SK-N-SH (cell line): ENCODE measurements around the gene GNS. TPM values are rescaled to one million over a fixed set of nuclear protein-coding genes. Genes with fewer than 3 reads are reported as not detected.

Source experiments
- CTCF ChIA-PET: fragments of 300-600, 350-600 bp; formaldehyde crosslinking; extraction: SDS; loops from one replicate; lab custom pipeline; 2021; lab: Yijun Ruan, JAX
- POLR2A ChIA-PET: fragments of 350-600 bp; sonication (Branson Sonifier 250); formaldehyde crosslinking; extraction: SDS; loops from one replicate; lab custom pipeline; 2020; ENCODE audit warnings: antibody characterized with exemption, inconsistent platforms; lab: Yijun Ruan, JAX
- DNase-seq: peaks from one replicate; pipeline ENCODE4 v3.0.0; 2012
- H2AFZ ChIP-seq: fragments of 200-600 bp; sonication (generic); 2 replicates; pipeline ENCODE4 v1.8.1; 2016; ENCODE audit warnings: antibody characterized with exemption, mild to moderate bottlenecking, low read depth
- H3F3A ChIP-seq: fragments of 200-600 bp; sonication (generic); replicated peaks from 2 replicates; pipeline ENCODE3; 2016; ENCODE audit warnings: antibody characterized with exemption, mild to moderate bottlenecking; ENCODE audit not compliant: insufficient read depth
- H3K27ac ChIP-seq, 2 experiments: fragments of 200-500 bp in 1 of 2; fragments of 200-600 bp in 1 of 2; sonication (Bioruptor generic) in 1 of 2; sonication (generic), shearing (Covaris generic) in 1 of 2; 2 replicates each; pipeline versions ENCODE4 v1.5.1 to v1.6.1; 2014 to 2016; ENCODE audit warnings: low read depth in 2 of 2, inconsistent platforms in 1 of 2, low read length in 1 of 2, mild to moderate bottlenecking in 1 of 2, mixed read lengths in 1 of 2
- H3K27me3 ChIP-seq: fragments of 200-600 bp; sonication (generic), shearing (Covaris generic); 2 replicates; pipeline ENCODE4 v1.6.1; 2016; ENCODE audit warnings: mixed run types; ENCODE audit not compliant: insufficient read depth
- H3K36me3 ChIP-seq, 2 experiments: fragments of 200-500 bp in 1 of 2; fragments of 200-600 bp in 1 of 2; sonication (Bioruptor generic) in 1 of 2; sonication (generic) in 1 of 2; replicated peaks in 1 of 2; 2 replicates each; pipeline versions ENCODE3 to v1.5.1; 2014 to 2016; ENCODE audit warnings: low read length in 1 of 2, mild to moderate bottlenecking in 1 of 2; ENCODE audit not compliant: insufficient read depth in 2 of 2, control insufficient read depth in 1 of 2
- H3K4me1 ChIP-seq, 2 experiments: fragments of 200-500 bp in 1 of 2; fragments of 200-600 bp in 1 of 2; sonication (Bioruptor generic) in 1 of 2; sonication (generic), shearing (Covaris generic) in 1 of 2; 2 replicates each; pipeline versions ENCODE4 v1.5.1 to v1.6.1; 2014 to 2016; ENCODE audit warnings: low read depth in 1 of 2, low read length in 1 of 2, mixed run types in 1 of 2; ENCODE audit not compliant: insufficient read depth in 2 of 2, control insufficient read depth in 1 of 2
- H3K4me2 ChIP-seq: fragments of 200-600 bp; sonication (generic), shearing (Covaris generic); 2 replicates; pipeline ENCODE4 v1.6.1; 2017; ENCODE audit warnings: mixed run types
- H3K4me3 ChIP-seq, 2 experiments: fragments of 200-500 bp in 1 of 2; fragments of 200-600 bp in 1 of 2; sonication (Bioruptor generic) in 1 of 2; sonication (generic), shearing (Covaris generic) in 1 of 2; 2 replicates each; pipeline versions ENCODE4 v1.5.1 to v1.8.1; 2014 to 2016; ENCODE audit warnings: low read depth in 2 of 2, inconsistent platforms in 1 of 2, low read length in 1 of 2, mild to moderate bottlenecking in 1 of 2, mixed read lengths in 1 of 2, moderate library complexity in 1 of 2
- H3K79me2 ChIP-seq: fragments of 200-600 bp; sonication (generic); 2 replicates; pipeline ENCODE4 v1.8.1; 2017; ENCODE audit warnings: mild to moderate bottlenecking; ENCODE audit not compliant: insufficient read depth
- H3K9ac ChIP-seq: fragments of 200-600 bp; sonication (generic); 2 replicates; pipeline ENCODE4 v1.6.1; 2017; ENCODE audit warnings: mixed run types
- H3K9me2 ChIP-seq: fragments of 200-600 bp; sonication (generic); 2 replicates; pipeline ENCODE4 v1.6.1; 2017; ENCODE audit warnings: mixed run types
- H3K9me3 ChIP-seq: fragments of 200-600 bp; sonication (generic); 2 replicates; pipeline ENCODE4 v1.6.1; 2017; ENCODE audit warnings: mixed run types, mild to moderate bottlenecking, moderate library complexity
- H4K20me1 ChIP-seq: fragments of 200-600 bp; sonication (generic); 2 replicates; pipeline ENCODE4 v1.6.1; 2017; ENCODE audit warnings: mild to moderate bottlenecking, mixed run types; ENCODE audit not compliant: insufficient read depth
- CHD2 ChIP-seq: fragments of 150-350 bp; IDR thresholded peaks from 2 replicates; pipeline ENCODE4 v1.6.1; 2018; ENCODE audit warnings: low read length; ENCODE audit not compliant: partially characterized antibody
- FOXJ3 ChIP-seq: sonication (generic); formaldehyde crosslinking; IDR thresholded peaks from 2 replicates; pipeline ENCODE4 v1.5.1; 2020; ENCODE audit warnings: mild to moderate bottlenecking, missing genetic modification reagents
- GATA2 ChIP-seq: sonication (generic); formaldehyde crosslinking; IDR thresholded peaks from 2 replicates; pipeline ENCODE4 v1.5.0; 2020; ENCODE audit warnings: mild to moderate bottlenecking, missing genetic modification reagents
- NFIC ChIP-seq: IDR thresholded peaks from 2 replicates; pipeline ENCODE4 v1.4.0; 2012; ENCODE audit warnings: borderline replicate concordance
- RAD21 ChIP-seq: IDR thresholded peaks from 2 replicates; pipeline ENCODE4 v1.6.1; 2012; ENCODE audit warnings: mild to moderate bottlenecking, low read length
- TEAD4 ChIP-seq: IDR thresholded peaks from 2 replicates; pipeline ENCODE4 v1.4.0; 2012; ENCODE audit warnings: mild to moderate bottlenecking, borderline replicate concordance; ENCODE audit not compliant: insufficient read depth
- YY1 ChIP-seq: IDR thresholded peaks from 2 replicates; pipeline ENCODE4 v1.4.0; 2012; ENCODE audit warnings: low read depth, mild to moderate bottlenecking
- WGBS: methylation state at CpG from one replicate; pipeline ENCODE4 v1.1.6; 2017; ENCODE audit warnings: low lambda C conversion rate; 5-methylcytosine and 5-hydroxymethylcytosine counted together
- polyA plus RNA-seq, 3 experiments: library from polyadenylated mRNA; depleted of rRNA; stranded (reverse); fragments of >200 nt; gene quantifications; 2 replicates each; pipeline ENCODE4 v1.2.3, GENCODE V29; 2012
- TF ChIP-seq, protein P1 (sequence below): fragments of 200-600 bp; sonication (generic); IDR thresholded peaks from 2 replicates; pipeline ENCODE4 v1.6.1; 2017; ENCODE audit warnings: antibody characterized with exemption, mild to moderate bottlenecking, moderate library complexity
- TF ChIP-seq, protein P2 (sequence below): IDR thresholded peaks from 2 replicates; pipeline ENCODE4 v1.4.0; 2012; ENCODE audit warnings: low read depth, borderline replicate concordance

GNS gene
- polyA plus RNA-seq, 1 of the 3 experiments (the other 2 are of a cell fraction), result 74.8 TPM

DNA sequence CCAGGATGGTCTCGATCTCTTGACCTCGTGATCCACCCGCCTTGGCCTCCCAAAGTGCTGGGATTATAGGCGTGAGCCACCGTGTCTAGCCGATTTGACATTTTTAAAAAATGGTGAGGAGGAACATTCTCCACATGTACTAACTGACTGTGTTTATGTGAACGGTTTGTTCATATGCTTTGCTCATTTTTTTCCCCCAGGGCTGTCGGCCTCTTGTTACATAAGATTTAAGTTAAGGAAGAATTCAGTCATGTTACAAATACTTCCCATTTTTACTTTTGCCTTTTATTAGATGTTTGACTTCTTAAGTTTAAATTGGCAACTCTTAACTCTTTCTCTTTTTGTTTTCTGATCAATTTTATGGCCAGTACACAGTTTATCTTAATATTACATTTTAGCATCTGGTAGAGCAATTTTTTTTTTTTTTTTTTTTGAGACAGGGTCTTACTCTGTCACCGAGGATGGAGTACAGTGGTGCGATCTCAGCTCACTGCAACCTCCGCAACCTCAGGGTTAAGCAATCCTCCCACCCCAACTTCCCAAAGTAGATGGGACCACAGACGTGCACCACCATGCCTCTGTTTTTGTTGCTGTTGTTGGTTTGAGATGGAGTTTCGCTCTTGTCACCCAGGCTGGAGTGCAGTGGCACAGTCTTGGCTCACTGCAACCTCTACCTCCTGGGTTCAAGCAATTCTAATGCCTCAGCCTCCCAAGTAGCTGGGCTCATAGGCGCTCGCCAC is 9.6 kb downstream of the GNS start:
- Histone ChIP-seq H3K9ac (no peak overlapping the region), H4K20me1 (no peaks in the 10 kb centered on the region), H3K9me2 (no peaks in the 10 kb centered on the region), H3K4me3 (no peak overlapping the region), H3K36me3 (peaks cover 12 to 33% of the 10 kb centered on the region in 2 experiments), H3K9me3 (no peaks in the 10 kb centered on the region), H3K4me2 (no peak overlapping the region)
- TF ChIP-seq CHD2, result no peak
- TF ChIP-seq RAD21, result no peak
- TF ChIP-seq FOXJ3, result no peak
- TF ChIP-seq, protein P1, sequence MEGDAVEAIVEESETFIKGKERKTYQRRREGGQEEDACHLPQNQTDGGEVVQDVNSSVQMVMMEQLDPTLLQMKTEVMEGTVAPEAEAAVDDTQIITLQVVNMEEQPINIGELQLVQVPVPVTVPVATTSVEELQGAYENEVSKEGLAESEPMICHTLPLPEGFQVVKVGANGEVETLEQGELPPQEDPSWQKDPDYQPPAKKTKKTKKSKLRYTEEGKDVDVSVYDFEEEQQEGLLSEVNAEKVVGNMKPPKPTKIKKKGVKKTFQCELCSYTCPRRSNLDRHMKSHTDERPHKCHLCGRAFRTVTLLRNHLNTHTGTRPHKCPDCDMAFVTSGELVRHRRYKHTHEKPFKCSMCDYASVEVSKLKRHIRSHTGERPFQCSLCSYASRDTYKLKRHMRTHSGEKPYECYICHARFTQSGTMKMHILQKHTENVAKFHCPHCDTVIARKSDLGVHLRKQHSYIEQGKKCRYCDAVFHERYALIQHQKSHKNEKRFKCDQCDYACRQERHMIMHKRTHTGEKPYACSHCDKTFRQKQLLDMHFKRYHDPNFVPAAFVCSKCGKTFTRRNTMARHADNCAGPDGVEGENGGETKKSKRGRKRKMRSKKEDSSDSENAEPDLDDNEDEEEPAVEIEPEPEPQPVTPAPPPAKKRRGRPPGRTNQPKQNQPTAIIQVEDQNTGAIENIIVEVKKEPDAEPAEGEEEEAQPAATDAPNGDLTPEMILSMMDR, result no peak
- TF ChIP-seq TEAD4, result no peak
- no peak for TF ChIP-seq GATA2
- TF ChIP-seq, protein P2, sequence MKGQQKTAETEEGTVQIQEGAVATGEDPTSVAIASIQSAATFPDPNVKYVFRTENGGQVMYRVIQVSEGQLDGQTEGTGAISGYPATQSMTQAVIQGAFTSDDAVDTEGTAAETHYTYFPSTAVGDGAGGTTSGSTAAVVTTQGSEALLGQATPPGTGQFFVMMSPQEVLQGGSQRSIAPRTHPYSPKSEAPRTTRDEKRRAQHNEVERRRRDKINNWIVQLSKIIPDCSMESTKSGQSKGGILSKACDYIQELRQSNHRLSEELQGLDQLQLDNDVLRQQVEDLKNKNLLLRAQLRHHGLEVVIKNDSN, result no peak
- TF ChIP-seq, all 33 proteins: peak for 0
- CTCF ChIA-PET, result no interaction called here
- Histone ChIP-seq H3K4me1 (peaks cover 0 to 16% of the 10 kb centered on the region in 2 experiments; a peak in 1 of 4 replicates), H3F3A (peaks cover 41% of the 10 kb centered on the region), H3K27ac (no peak overlapping the region), H3K27me3 (no peaks in the 10 kb centered on the region), H2AFZ (no peak overlapping the region), H3K79me2 (peaks cover 13% of the 10 kb centered on the region)
- POLR2A ChIA-PET, result no interaction called here
- 98% methylated on average over 15 of the region's 15 CpGs for WGBS
- DNase-seq, result no peak

DNA sequence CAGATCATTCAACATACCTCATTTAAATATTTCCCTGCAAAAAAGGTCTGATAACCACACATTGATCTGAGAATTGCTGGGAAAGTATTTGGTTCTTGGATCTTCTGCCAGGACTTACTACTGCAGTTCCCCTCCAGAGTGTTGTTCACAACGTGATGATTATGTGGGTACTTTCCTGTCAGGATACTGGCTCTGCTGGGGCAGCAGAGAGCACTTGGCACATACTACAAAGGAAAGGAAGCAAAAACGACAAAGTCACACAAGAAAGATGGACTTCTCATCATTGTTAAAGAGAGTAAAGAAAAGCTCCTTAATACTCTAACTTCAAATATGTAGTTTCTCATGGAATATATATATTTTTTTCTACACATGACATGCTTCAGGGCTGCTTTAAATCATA is 11.5 kb downstream of the GNS start:
- no peaks in the 10 kb centered on the region for H4K20me1 ChIP-seq
- no peak for DNase-seq
- no peak overlapping the region for H3K9ac ChIP-seq
- WGBS, result 13% methylated on average over 2 of the region's 2 CpGs
- H3K36me3 ChIP-seq, result peaks cover 31 to 45% of the 10 kb centered on the region in 2 experiments
- 0 out of 2 replicates have a peak, but pooled peaks cover 5% of the 10 kb centered on the region for H3K79me2 ChIP-seq
- no peak overlapping the region for H3K4me3 ChIP-seq
- CTCF ChIA-PET, result interaction anchor here (1.0 to 1.2 kb wide), 2 partner anchors 10 to 54 kb away, joined by 3 to 5 read pairs; no protein-coding TSS in a partner anchor
- H3K4me2 ChIP-seq, result no peak overlapping the region
- H2AFZ ChIP-seq, result no peak overlapping the region
- H3K4me1 ChIP-seq, result peaks cover 0 to 11% of the 10 kb centered on the region in 2 experiments; a peak in 1 of 4 replicates
- TF ChIP-seq, protein P1, result 0 out of 2 replicates have a peak, but pooled peaks have one; percentile 10
- TF ChIP-seq NFIC (peak; percentile 33; the same call in 1 of the 2 replicates), YY1 (no peak), FOXJ3 (no peak)
- TF ChIP-seq, all 33 proteins: peak for 2
- H3K27ac ChIP-seq, result peak overlapping the region; percentile 35 to 52; a peak in 2 of 4 replicates
- no peaks in the 10 kb centered on the region for H3K9me3 ChIP-seq
- peaks cover 26% of the 10 kb centered on the region for H3F3A ChIP-seq
- POLR2A ChIA-PET, result no interaction called here
- no peaks in the 10 kb centered on the region for H3K9me2 ChIP-seq
- H3K27me3 ChIP-seq, result no peaks in the 10 kb centered on the region
